ENCODE measurements around the gene MRPL1.

The MRPL1 gene

DNA sequence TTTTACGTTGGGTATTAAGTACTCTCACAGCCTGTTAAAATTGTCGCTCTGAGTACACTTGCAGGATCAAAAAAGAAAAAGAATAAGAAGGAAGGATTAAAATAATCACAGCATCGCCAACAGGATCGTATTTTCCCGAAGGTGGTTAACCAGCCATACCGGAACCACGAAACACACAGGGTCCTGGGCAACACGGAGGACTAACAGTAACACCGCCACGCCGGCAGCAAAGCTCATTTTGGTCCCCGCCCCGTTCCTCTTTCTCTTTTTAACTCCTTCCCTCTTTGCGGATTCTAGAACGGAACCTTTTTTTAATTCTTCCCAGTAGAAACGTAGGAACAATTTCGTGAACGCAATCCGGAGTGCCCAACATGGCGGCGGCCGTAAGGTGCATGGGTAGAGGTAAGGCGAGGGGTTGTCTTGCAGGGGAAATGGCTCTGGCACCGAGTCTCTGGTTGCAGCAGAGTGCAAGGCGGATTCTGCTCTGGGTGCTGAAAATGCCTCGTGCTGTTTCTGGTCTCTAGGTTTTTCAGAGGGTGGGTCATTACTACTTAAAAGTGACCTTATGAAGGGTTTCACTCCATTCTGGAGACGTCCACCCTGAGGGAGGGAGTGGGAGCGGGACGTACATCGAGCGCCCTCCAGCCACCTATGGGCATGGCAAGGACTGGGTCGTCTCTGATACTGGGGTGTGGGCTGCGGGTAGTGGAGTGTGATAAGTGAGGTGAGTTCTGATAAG lies at the start of gene MRPL1:
Gene MRPL1, plus strand, starts transcription at position 353 of the 739 bp plus-strand sequence. Its CDS starts 19 bp downstream, at position 372.
- peak; percentile 79 for DNase-seq (ENCODE audit: low read depth)

DNA sequence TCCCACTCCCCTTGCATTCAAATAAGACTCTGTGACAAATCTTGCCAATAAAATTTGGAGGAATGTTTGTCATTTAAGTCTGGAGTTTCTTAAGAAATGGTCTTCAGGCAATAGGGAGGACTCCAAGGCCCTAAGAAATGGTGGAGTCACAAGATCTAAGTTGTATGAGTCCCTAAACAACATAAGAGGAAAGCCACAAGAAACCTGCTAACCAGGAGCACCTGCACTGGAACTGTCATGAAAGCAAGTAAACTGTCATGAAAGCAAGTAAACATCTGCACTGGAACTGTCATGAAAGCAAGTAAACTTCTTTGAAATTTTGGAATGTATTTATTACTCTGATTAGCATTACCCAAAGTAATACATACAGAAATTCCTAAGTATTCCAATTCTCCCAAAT lies 47.0 kb upstream of the MRPL1 start:
- no peak for DNase-seq (ENCODE audit: low read depth)

DNA sequence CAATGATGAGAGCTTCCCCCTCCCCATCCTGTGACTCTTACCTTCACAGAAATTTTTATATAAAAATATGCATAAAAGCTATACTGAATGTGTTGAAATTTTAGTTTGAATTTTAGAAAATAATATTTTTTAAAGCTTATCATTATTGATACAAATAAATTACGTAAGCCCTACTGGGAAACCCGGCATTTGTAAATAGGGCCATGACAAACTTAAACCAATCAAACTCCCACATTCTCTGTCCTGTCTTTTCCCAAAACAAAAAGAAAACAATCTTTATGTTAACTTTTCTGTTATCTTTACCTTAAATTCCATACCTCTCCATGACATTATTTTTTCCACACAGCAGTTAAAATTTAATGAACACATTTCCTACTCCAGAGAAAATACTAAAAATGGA lies 46.1 kb upstream of the MRPL1 start:
- DNase-seq (ENCODE audit: low read depth): no peak

DNA sequence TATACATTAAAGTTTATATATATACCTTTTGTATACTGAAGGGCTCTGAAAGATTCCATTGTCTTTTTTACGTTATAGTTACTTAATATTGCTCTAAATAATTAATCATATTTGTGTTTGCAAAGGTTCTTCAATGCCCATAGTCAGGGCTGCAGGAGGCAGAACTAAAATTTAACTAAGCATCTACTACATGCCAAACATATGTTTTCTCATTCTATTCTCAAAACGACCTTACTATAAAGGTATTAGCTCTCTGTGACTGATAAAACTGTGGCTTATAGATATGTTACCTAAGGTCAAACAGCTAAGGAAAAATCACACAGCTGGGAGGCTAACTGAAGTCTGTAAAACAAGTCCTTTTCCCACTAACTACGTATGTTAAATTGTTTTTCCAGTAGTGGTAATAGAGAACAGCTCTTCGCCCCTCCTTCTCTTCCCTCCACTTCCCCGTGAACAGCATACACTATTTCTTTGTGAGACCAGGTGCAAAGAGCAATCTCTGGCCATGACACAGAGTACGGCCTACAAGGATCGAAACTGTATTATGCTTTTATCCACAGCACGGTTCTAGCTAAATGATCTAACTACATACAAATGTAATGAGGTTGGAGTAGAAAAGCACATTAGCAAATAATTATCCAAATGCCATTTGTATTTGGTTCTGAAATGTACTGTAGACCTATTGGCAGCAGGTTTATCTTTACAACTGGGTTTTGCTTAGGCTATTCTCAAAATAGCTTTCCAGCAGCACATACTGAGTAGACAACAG lies 45.1 kb upstream of the MRPL1 start:
- no peak for DNase-seq (ENCODE audit: low read depth)

DNA sequence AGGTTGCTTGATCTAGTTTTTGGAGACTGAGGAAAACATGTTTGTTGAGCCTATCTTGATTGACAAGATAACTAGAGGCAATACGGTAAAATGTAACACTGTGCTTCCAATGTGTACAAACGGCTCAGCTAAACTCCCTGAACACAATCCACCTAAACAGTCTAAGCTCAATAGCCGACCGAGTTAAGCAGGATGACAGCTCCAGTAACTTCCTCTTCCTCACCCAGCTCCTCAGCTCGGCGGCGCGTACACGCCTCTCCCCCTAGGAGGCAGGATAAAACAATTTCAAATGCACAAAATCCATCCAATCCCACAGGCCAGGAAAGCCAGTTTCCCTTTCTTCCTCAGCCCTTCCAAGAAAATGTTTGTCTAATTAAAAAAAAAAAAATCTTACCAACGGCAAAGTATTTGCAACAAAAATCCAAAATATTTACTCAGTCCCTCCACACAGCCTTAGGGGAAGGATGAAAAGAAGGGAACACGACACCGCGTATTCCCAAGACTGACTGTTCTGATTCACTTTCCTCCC lies 44.5 kb upstream of the MRPL1 start:
- no peak for DNase-seq (ENCODE audit: low read depth)

DNA sequence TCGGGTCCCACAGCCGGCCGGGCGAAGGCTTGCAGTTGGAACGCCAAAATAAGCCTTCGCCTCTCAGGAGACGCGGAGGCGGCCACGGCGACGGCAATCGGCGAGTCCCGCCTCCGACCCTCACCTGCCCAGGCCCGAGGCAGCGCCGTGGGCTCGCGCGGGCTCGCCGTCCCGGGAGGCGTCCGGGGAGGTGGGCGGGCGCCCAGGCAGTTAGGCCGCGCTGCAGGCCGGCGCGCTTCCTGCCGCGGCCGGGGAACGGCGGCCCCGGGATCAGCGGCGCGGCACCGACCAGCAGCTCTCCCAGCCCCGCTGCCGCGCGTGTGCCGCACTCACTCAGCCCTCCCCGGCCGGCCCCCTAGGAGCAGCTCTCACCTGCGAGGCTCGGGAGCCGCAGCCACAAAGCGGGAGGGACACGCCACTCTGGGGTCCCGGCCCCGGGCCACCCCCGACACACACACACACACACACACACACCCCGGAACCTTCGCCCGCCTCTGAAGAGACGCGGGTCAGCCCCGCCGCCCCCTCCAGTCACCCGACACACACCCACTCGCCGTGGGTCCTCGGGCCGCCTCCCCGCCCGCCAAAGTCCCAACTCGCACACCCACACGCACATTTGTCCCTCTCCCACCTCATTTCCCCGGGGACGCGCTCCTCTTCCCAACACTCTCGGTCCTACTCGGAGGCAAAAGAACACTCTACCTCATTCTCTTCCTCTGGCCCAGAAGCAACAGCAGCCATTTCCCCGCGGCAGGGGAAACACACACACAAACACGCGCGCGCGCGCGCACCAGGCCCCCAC lies 43.8 kb upstream of the MRPL1 start, which contains the start of gene CNOT6L:
Gene CNOT6L, minus strand, starts transcription at position 767 of the 802 bp plus-strand sequence. Its CDS starts 60 bp downstream, at position 707.
- peak; percentile 70 for DNase-seq (ENCODE audit: low read depth)

DNA sequence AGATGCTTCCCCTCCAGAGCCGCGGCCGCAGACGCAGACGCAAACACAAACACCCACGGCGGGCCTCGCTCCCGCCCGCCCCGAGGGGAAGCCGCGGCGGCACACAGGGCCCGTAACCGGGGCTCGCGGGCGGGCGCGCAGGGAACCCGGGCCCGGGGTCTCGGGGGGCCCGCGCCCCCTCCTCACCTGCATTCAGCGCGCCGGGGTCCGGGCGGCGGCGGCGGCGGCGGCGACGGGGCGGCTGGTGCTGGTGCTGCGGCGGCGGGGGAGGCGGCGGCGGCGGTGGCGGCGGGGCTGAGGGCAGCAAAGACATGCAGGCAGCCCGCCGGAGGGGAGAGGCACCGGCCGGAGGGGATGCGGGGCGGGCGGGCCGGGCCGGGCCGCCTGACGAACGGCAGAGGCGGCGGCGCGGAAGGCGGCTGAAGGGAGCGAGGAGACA lies 43.2 kb upstream of the MRPL1 start:
- DNase-seq (ENCODE audit: low read depth): no peak

DNA sequence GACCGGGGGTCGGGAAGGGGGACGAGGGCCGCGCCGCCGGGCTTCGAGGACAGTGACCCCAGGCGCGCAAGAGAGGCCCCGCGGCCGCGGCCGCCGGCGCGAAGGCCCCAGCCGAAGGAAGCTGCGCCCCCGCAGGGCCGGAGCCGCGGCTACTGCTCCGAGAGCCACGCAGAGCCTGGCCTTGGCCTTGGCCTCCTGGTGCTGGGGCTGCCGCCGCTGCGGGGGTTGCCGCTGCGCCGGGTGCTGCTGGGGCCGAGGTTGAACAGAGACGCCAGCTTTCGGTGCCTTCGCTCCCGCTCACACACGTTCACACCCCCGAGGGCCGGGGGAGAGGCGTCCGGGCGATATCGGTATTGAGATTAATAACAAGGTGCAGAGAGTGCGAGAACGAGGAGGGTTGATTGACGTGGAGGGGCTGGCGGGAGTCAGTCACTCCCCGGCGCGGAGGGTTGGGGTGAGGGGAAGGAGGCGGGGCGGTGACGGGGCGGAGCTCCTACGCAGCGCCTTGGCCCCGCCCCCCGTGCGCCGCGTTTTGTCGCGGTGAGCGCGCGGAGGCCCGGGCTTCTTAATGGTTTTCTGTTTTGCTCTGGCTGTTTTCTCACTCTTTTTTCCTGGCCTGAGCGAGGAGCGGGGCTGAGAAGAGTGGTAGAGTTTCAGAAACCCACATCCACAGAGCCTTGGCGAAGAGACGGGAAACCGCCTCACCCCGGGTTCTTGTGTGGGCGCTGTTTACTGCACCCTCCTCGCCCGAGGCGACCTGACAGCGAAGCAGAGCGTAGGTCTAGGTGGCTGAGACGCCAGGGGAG lies 42.6 kb upstream of the MRPL1 start:
- DNase-seq (ENCODE audit: low read depth): peak; percentile 86

DNA sequence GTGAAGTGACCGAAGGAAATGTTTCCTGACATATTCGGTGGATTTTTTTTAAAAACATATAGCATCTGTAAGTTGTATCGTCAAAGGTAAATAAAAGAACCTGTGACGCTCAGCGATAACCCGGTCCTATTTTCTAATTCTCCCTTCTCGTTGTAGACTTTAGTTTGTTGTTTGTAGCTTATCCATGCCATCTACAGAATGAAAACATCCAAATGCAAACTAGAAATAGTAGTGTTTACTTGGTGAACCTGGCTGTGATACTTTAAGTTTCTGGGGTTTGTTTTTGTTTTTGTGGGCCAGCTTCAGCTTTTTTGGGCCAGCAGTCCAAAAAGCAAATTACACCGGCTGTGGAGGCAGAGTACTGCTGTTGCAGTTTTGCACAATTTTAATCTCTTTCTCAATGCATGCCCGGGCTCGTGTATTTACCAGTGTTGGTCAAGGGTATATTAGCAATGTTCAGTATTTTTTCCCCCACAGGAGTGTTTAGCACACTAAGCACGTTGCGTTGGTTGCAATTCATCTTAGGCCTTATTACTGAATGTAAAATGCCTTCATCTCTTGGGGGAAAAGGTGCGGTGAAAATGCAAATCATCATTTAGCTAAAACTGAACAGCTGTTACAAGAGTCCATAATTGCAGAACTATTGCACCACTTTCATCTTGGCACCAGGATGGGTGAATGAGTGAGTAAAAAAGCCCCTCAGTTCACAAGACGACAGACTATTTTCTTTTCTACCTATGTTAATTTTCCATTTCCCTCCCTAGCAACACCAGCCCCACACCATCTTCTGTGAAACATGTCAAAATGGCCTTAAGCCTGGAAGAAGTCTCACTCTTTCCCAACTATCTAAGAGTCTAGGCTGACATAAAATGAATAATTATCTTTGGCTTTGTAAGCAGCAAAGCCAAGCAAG lies 41.7 kb upstream of the MRPL1 start:
- DNase-seq (ENCODE audit: low read depth): no peak

DNA sequence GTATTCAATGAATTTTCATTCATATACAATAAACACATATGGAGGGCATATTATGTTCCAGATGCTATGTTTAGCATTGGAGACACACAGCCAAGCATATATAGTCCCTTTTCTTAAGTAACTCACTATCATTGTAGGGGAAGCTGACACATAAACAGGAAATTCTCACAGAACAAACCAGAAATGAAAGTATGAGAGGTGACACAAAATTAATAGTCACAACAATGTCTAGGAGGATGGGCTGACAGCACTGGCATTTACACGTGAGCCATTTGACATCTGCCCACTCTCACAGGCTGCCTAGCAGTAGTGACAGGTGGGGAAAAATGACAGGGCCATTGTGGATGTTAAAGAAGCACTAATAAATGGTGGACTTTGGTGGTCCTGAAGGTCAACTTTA lies 40.9 kb upstream of the MRPL1 start:
- no peak for DNase-seq (ENCODE audit: low read depth)

DNA sequence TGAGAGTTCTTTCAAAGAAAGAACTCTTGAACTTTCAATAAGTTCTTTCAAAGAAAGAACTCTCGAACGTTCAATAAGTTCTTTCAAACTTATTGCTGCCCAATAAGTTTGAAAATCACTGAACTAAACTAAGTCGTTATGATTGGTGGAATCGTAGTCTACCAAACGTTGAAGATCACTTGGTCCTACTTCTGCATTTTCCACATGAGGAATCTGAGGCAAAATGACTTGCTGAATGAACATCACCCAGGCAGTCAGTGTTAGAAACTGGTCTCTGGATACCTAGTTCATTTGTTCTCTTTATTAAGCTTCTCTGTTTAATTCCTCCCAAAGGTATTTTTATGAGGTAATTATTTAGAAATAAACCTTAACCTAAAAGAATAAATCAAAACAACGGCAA lies 36.4 kb upstream of the MRPL1 start:
- DNase-seq (ENCODE audit: low read depth): no peak

DNA sequence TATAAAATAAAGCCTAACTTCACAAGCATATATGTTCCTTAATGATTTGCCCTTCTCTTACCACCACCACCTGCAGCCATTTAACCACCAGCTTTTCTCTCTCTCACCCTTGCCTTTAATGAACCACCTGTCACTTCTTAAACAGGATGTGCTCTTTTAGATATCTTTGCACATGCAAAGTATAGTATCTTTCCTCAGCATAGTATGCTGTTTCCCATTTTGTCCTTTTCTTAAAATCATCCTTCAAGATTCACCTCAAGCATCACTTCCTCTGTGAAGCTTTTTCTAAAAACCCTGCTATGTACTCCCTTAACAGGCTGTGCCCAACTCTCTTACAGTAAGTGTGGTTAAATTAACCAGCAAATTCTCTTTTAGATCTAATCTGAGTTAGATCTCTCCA lies 35.3 kb upstream of the MRPL1 start:
- DNase-seq (ENCODE audit: low read depth): no peak

DNA sequence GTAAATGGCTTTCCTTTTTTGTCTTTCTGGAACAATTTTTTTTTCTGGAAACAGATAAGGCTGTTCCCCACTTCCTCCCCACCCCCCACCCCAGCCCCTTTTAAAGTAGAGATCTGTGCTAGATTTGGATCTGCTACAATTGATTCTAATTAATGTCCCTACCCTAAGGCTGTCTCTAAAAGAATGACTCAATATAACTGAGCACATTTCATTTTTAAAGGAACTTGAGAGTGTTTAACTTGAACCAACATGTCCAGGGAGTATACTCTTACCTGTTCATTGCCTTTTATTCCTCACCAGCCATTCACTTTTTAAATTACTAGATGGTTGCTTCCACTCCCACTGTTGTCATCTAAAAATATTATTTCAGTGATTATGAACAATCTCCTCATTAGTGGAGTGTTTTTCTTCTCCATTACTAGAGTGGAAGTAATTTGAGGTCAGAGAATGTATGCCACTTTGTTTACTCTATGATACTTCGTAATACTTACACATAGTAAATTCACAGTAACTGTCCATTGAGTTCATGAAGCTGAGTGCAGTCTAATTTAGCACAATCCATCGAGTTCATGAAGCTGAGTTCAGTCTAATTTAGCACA lies 29.4 kb upstream of the MRPL1 start:
- DNase-seq (ENCODE audit: low read depth): no peak

DNA sequence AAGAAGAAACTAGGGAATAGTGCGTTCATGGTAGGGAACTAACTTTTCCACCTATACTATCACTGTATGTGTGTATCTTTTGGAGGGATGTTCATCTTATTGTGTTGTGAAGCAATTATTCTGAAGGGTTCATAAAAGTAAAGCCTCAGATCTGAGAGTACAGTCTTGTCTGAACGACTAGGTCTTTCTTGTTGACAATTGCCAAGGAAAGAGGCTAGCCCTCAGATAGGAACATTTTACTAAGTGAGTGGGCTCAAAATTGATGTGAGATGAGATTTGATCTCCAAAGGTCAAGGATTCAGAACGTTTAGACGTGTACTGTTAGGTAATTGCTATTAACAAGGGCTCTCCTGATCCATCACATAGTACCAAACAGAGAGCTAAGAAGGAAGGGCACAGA lies 28.2 kb upstream of the MRPL1 start:
- DNase-seq (ENCODE audit: low read depth): no peak

DNA sequence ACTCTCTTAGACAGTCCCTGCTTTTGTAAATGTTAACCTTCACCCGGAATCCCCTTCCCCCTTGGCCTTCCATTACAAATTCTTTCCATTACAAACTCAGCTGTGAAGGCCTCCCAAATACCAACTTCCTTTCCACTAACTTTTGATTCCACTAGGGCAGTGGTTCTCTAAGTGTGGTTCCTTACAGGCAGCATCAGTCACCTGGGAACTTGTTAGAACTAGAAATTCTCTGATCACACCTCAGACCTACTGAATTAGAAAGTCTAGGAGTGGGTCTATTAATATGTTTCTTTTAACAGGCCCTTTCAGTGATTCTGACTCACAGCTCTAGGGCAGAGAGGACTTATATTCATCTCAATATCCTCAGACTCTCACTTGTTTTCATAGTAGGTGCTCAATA lies 19.0 kb upstream of the MRPL1 start:
- DNase-seq (ENCODE audit: low read depth): no peak

DNA sequence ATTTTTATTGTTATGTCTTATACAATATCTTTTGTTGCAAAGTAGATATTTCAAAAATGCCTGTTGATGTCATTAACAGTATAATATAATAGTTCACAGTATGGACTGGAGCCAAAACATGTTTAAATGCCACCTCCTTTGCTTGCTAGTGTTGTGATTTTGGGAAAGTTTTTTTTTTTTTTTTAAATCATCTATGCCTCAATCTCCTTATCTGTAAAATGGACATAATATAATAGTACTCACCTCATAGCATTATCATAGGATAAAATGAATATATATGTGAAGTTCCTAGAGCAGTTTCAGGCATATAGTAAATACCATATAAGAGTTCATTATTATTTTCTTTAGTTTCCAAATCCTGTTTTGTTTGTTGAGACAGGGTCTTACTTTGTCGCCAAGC lies 18.3 kb upstream of the MRPL1 start:
- DNase-seq (ENCODE audit: low read depth): no peak

DNA sequence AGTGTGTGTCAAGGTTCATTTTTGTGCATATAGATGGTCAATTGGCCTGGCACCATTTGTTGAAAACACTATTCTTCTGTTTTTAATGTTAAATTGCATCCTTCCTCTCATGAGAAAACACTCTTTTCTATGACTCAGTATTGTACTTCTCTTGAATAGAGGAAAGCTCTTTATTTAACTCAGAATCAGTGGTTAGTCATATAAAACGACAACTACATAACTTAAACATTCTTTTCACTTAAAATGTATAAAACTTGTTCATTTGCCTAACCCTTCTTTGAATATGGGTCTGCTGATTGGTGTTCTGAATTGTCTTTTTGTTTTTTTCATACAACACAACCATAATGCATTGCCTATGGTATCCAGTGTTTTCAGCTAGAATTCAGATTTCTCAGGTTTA lies 17.2 kb upstream of the MRPL1 start:
- no peak for DNase-seq (ENCODE audit: low read depth)

DNA sequence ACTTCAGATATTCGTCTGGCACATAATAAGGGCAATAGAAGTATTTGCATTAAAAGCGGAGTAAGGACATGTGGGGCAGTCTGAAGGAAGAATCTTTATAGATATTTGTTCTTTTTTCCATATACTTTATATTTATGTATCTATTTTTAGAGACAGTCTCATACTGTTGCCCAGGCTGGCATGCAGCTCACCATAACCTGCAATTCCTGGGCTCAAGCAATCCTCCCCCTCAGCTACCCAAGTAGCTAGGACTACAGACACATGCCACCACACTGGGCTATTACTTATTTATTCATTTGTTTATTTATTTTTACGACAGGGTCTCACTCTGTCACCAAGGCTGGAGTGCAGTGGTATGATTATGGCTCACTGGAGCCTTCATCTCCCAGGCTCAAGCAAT lies 16.7 kb upstream of the MRPL1 start:
- DNase-seq (ENCODE audit: low read depth): no peak

DNA sequence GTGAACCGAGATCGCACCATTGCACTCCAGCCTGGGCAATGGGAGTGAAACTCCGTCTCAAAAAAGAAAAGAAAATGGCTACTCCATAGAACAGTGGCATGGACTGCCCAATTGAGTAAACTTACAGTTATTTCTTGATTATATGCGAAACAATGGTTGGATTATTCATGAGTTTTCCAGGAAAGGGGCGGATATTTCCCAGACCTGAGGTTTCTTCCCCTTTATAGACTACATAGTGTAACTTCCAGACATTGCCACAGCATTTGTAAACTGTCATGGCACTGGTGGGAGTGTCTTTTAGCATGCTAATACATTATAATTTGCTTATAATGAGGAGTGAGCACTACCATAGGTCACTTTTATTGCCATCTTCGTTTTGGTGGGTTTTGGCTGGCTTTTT lies 14.1 kb upstream of the MRPL1 start:
- DNase-seq (ENCODE audit: low read depth): no peak

Data from stimulated activated CD8-positive, alpha-beta memory T cell treated with anti-CD3 and anti-CD28 coated beads, Interleukin-15, amount 100 ng/mL, for 1 hour (primary cell).